ENCODE measurements around the gene PAPSS1. TPM values are rescaled to one million over a fixed set of nuclear protein-coding genes. Genes with fewer than 3 reads are reported as not detected.

PAPSS1 gene
- total and polyA plus RNA-seq, 9 of the 15 experiments (the other 6 are each of a cell fraction or from before 2014, with no cell fraction given) = 21.1 to 53.9 (median 41.9) TPM

DNA sequence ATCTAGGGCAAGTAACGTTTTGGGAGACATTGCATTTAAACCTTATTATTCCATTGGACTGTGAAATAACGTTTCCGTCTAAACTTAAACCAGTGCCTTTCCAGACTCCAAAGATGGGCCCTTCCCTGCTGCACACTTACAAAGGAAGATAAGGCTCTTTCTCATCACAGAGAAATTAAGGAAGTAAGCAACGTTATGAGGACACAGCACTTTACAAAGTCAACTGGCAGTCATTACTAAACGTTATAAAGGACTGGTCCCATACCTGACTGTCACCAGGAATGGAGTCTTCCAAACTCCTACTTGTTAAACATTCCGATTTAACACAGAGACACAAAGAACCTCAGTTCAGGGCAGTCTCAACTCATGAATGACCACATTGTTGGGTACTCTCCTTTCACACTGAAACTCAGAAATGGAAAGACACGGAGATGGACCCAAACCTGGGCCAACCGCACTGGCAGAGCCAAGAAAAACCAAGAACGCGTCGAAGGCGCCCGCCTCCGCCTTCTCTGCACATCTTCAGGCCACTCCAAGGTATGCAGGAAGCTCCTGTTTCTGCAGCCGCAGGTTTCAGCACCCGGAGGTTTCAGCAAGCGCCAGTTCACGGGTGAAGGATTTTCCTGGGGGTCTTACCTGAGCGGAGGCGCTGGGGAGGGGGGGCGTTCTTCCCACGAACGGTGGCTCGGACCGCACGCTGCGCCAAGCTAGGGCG lies 670 bp downstream of the PAPSS1 start (continued):
- no peak for TF ChIP-seq ZNF695 (CRISPR knock-in tag; IDR thresholded peaks at IDR 0.05)
- no peak for TF ChIP-seq RNF2 (IDR thresholded peaks at IDR 0.05)
- no peak for TF ChIP-seq IFI16 (CRISPR knock-in tag; IDR thresholded peaks at IDR 0.05)
- no peak for TF ChIP-seq TRIM24 (IDR thresholded peaks at IDR 0.05)
- TF ChIP-seq, protein P1, sequence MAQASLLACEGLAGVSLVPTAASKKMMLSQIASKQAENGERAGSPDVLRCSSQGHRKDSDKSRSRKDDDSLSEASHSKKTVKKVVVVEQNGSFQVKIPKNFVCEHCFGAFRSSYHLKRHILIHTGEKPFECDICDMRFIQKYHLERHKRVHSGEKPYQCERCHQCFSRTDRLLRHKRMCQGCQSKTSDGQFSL (CRISPR knock-in tag; IDR thresholded peaks at IDR 0.05) = 0 out of 2 replicates have a peak, but pooled peaks have one; percentile 32
- TF ChIP-seq, protein P1 (tag; IDR thresholded peaks at IDR 0.05) = no peak
- TF ChIP-seq C11orf30 (IDR thresholded peaks at IDR 0.05; ENCODE audit: low read depth) = peak; percentile 26; the same call in 1 of the 2 replicates
- no peak for TF ChIP-seq SAFB (IDR thresholded peaks at IDR 0.05; ENCODE audit: borderline replicate concordance, low read depth, low read length)
- TF ChIP-seq SPI1 (IDR thresholded peaks at IDR 0.05; ENCODE audit: borderline replicate concordance, low read depth, low read length) = no peak
- TF ChIP-seq CCAR2 (IDR thresholded peaks at IDR 0.05; ENCODE audit: low read depth, low read length) = no peak
- no peak for TF ChIP-seq PHTF2 (CRISPR knock-in tag; IDR thresholded peaks at IDR 0.05)
- no peak for TF ChIP-seq RBFOX2 (IDR thresholded peaks at IDR 0.05; ENCODE audit: low read depth, low read length)
- no peak for TF ChIP-seq ZNF583 (CRISPR knock-in tag; IDR thresholded peaks at IDR 0.05)
- no peak for TF ChIP-seq RHOXF2B (CRISPR knock-in tag; conservative IDR thresholded peaks at IDR 0.05)
- TF ChIP-seq MYBL2 (IDR thresholded peaks at IDR 0.05; ENCODE audit: low read depth) = no peak
- no peak for TF ChIP-seq MYBL2 (CRISPR knock-in tag; IDR thresholded peaks at IDR 0.05; ENCODE audit: borderline replicate concordance)
- no peak for TF ChIP-seq HDAC8 (tag; IDR thresholded peaks at IDR 0.05)
- TF ChIP-seq TARDBP (IDR thresholded peaks at IDR 0.05) = no peak
- TF ChIP-seq RCOR1 (IDR thresholded peaks at IDR 0.05; ENCODE audit: borderline replicate concordance in 1 of 2, low read depth in 2 of 2, low read length in 2 of 2) = no peak
- no peak for TF ChIP-seq LARP7 (IDR thresholded peaks at IDR 0.05)
- peak; percentile 9 for TF ChIP-seq HMGN3 (IDR thresholded peaks at IDR 0.05; ENCODE audit: borderline replicate concordance, extremely low read depth, insufficient read length, low read depth, low read length)
- TF ChIP-seq ZNF316 (IDR thresholded peaks at IDR 0.05) = 0 out of 2 replicates have a peak, but pooled peaks have one; percentile 7
- no peak for TF ChIP-seq E2F6 (IDR thresholded peaks at IDR 0.05; ENCODE audit: borderline replicate concordance in 1 of 2, extremely low read depth in 1 of 2, insufficient read depth in 1 of 2, insufficient read length in 1 of 2, low read depth in 1 of 2, low read length in 1 of 2, poor library complexity in 1 of 2, severe bottlenecking in 1 of 2)
- 0 out of 2 replicates have a peak, but pooled peaks have one; percentile 7 for TF ChIP-seq GATA2 (CRISPR knock-in tag; IDR thresholded peaks at IDR 0.05)
- TF ChIP-seq RBM15 (IDR thresholded peaks at IDR 0.05; ENCODE audit: insufficient read depth, low read length) = no peak
- TF ChIP-seq CREM (IDR thresholded peaks at IDR 0.05; ENCODE audit: low read depth) = no peak
- 0 out of 2 replicates have a peak, but pooled peaks have one; percentile 9 for TF ChIP-seq HDAC2 (IDR thresholded peaks at IDR 0.05)
- TF ChIP-seq SNAPC5 (CRISPR knock-in tag; IDR thresholded peaks at IDR 0.05) = no peak
- TF ChIP-seq PTBP1 (IDR thresholded peaks at IDR 0.05; ENCODE audit: low read depth, low read length) = no peak
- TF ChIP-seq BHLHE40 (IDR thresholded peaks at IDR 0.05; ENCODE audit: low read length) = peak; percentile 20; the same call in 1 of the 2 replicates

Data from K562 (cell line).